HG02852 (cell line): ENCODE results near the gene TAF4.
"Not testable (repeated sequence)": the region's sequence is repeated elsewhere in the genome, so short reads cannot be mapped to it uniquely, and the experiment has no call there.

ENCODE experiments used
- ATAC-seq: cut with Tn5 transposase; IDR thresholded peaks from one replicate; pipeline ENCODE4 v1.9.1; 2021; ENCODE audit warnings: mild to moderate bottlenecking, moderate library complexity; ENCODE audit not compliant: unreplicated experiment

The TAF4 gene

GRCh38 chr20:62004614-62005013, 61.1 kb downstream of the TAF4 start:
- ATAC-seq: no peak

GRCh38 chr20:62003567-62004405, 61.9 kb downstream of the TAF4 start:
- no peak for ATAC-seq

GRCh38 chr20:62002882-62003480, 62.7 kb downstream of the TAF4 start:
- ATAC-seq: no peak

GRCh38 chr20:62001178-62001715, 64.4 kb downstream of the TAF4 start:
- no peak for ATAC-seq

GRCh38 chr20:61998343-61999121, 67.1 kb downstream of the TAF4 start:
- no peak for ATAC-seq

GRCh38 chr20:61997891-61998290, 67.8 kb downstream of the TAF4 start:
- ATAC-seq: no peak

- no peak for ATAC-seq
Observed at GRCh38 chr20:61997372-61997771, 68.3 kb downstream of the TAF4 start.

GRCh38 chr20:61994546-61994945, 71.1 kb downstream of the TAF4 start:
- no peak for ATAC-seq

- no peak for ATAC-seq
Observed at GRCh38 chr20:61993058-61993457, 72.6 kb downstream of the TAF4 start.

GRCh38 chr20:61991476-61991875, 74.2 kb downstream of the TAF4 start:
- no peak for ATAC-seq

- no peak for ATAC-seq
Observed at GRCh38 chr20:61990484-61990883, 75.2 kb downstream of the TAF4 start.

GRCh38 chr20:61989741-61990140, 75.9 kb downstream of the TAF4 start:
- ATAC-seq: no peak

GRCh38 chr20:61988665-61989064, 77.0 kb downstream of the TAF4 start:
- no peak for ATAC-seq

- ATAC-seq: no peak
Observed at GRCh38 chr20:61986762-61987321, 78.8 kb downstream of the TAF4 start.

GRCh38 chr20:61985096-61985495, 80.6 kb downstream of the TAF4 start:
- no peak for ATAC-seq

GRCh38 chr20:61984431-61984830, 81.2 kb downstream of the TAF4 start:
- not testable (repeated sequence) for ATAC-seq

GRCh38 chr20:61983965-61984364, 81.7 kb downstream of the TAF4 start:
- no peak for ATAC-seq

- ATAC-seq: no peak
Observed at GRCh38 chr20:61982951-61983315, 82.7 kb downstream of the TAF4 start.

GRCh38 chr20:61982191-61982950, 83.3 kb downstream of the TAF4 start:
- ATAC-seq: no peak

GRCh38 chr20:61981691-61982090, 84.0 kb downstream of the TAF4 start:
- ATAC-seq: not testable (repeated sequence)
